ENCODE results near the gene ULK2. TPM values are rescaled to one million over a fixed set of nuclear protein-coding genes. Genes with fewer than 3 reads are reported as not detected.
A peak's percentile ranks its signal among the peaks of the same experiment; 100 is the strongest.

The ULK2 gene
- total RNA-seq, 4 donors from 2014 or later = 31.6 to 54.8 (median 45.9) TPM

- H3K4me3 ChIP-seq = no peak overlapping the region
- DNase-seq (ENCODE audit: low spot score in 2 of 2) = peak; percentile 27 to 30
- H3K4me1 ChIP-seq = peaks cover 0 to 3% (median 0%) of the 10 kb centered on the region in 4 donors
- peak overlapping the region in 1 of 4 donors; percentile 13 for H3K27ac ChIP-seq
- no peak for TF ChIP-seq CTCF (IDR thresholded peaks at IDR 0.05)
- no peak for TF ChIP-seq POLR2A (IDR thresholded peaks at IDR 0.05)
- no peak for TF ChIP-seq EP300 (IDR thresholded peaks at IDR 0.05)
- 77 to 81% methylated on average over 5 of the region's 5 CpGs for WGBS, 2 donors
- no peaks in the 10 kb centered on the region for H3K27me3 ChIP-seq
- peaks cover 0 to 94% (median 22%) of the 10 kb centered on the region in 3 donors for H3K36me3 ChIP-seq
- H3K9me3 ChIP-seq = no peaks in the 10 kb centered on the region
Measured at GRCh38 chr17:19904924-19905323, 37.2 kb upstream of the ULK2 start.

- Histone ChIP-seq H3K9me3 (no peaks in the 10 kb centered on the region), H3K36me3 (peaks cover 0 to 94% (median 22%) of the 10 kb centered on the region in 3 donors), H3K4me1 (peaks cover 0 to 3% (median 0%) of the 10 kb centered on the region in 4 donors), H3K27ac (peak overlapping the region in 1 of 4 donors; percentile 13), H3K4me3 (no peak overlapping the region), H3K27me3 (no peaks in the 10 kb centered on the region)
- TF ChIP-seq EP300 (IDR thresholded peaks at IDR 0.05) (no peak), CTCF (IDR thresholded peaks at IDR 0.05) (no peak), POLR2A (IDR thresholded peaks at IDR 0.05) (no peak)
- no peak for DNase-seq (ENCODE audit: low spot score in 2 of 2)
Measured at GRCh38 chr17:19904412-19904811, 36.7 kb upstream of the ULK2 start.

- no peak for DNase-seq (ENCODE audit: low spot score in 2 of 2)
- no peak for TF ChIP-seq POLR2A (IDR thresholded peaks at IDR 0.05)
- TF ChIP-seq EP300 (IDR thresholded peaks at IDR 0.05) = no peak
- no peak for TF ChIP-seq CTCF (IDR thresholded peaks at IDR 0.05)
- Histone ChIP-seq H3K9me3 (no peaks in the 10 kb centered on the region), H3K4me3 (no peak overlapping the region), H3K27me3 (no peaks in the 10 kb centered on the region), H3K27ac (no peak overlapping the region), H3K4me1 (peaks cover 0 to 23% (median 4%) of the 10 kb centered on the region in 4 donors), H3K36me3 (peaks cover 0 to 59% (median 10%) of the 10 kb centered on the region in 3 donors)
- WGBS, 2 donors = 95 to 100% methylated on average over 2 of the region's 2 CpGs
Measured at GRCh38 chr17:19900809-19901208, 33.1 kb upstream of the ULK2 start.

GRCh38 chr17:19897903-19898302, 30.2 kb upstream of the ULK2 start:
- H3K36me3 ChIP-seq = peaks cover 0 to 35% (median 0%) of the 10 kb centered on the region in 3 donors
- no peaks in the 10 kb centered on the region for H3K27me3 ChIP-seq
- no peak for DNase-seq (ENCODE audit: low spot score in 2 of 2)
- peaks cover 0 to 19% (median 4%) of the 10 kb centered on the region in 4 donors for H3K4me1 ChIP-seq
- WGBS, 2 donors = 66 to 67% methylated on average over 2 of the region's 2 CpGs
- no peak overlapping the region for H3K4me3 ChIP-seq
- TF ChIP-seq POLR2A (IDR thresholded peaks at IDR 0.05) (no peak), EP300 (IDR thresholded peaks at IDR 0.05) (no peak), CTCF (IDR thresholded peaks at IDR 0.05) (no peak)
- H3K27ac ChIP-seq = peak overlapping the region in 1 of 4 donors; percentile 62
- H3K9me3 ChIP-seq = no peaks in the 10 kb centered on the region

- TF ChIP-seq CTCF (IDR thresholded peaks at IDR 0.05) (no peak), POLR2A (IDR thresholded peaks at IDR 0.05) (no peak), EP300 (IDR thresholded peaks at IDR 0.05) (peak in 1 of 2 donors; percentile 7)
- peak; percentile 41 for DNase-seq (ENCODE audit: low spot score in 2 of 2)
- Histone ChIP-seq H3K27ac (peak overlapping the region in 1 of 4 donors; percentile 62), H3K36me3 (peaks cover 0 to 28% (median 0%) of the 10 kb centered on the region in 3 donors), H3K27me3 (no peaks in the 10 kb centered on the region), H3K9me3 (no peaks in the 10 kb centered on the region), H3K4me1 (peaks cover 0 to 19% (median 4%) of the 10 kb centered on the region in 4 donors), H3K4me3 (no peak overlapping the region)
- 78 to 81% methylated on average over 8 of the region's 8 CpGs for WGBS, 2 donors
Measured at GRCh38 chr17:19897090-19897837, 29.5 kb upstream of the ULK2 start.
